ENCODE data around the gene STT3A. TPM values are rescaled to one million over a fixed set of nuclear protein-coding genes. Genes with fewer than 3 reads are reported as not detected.

STT3A gene
- total and polyA plus RNA-seq, 12 donors: 28.4 to 208 (median 115) TPM

DNA sequence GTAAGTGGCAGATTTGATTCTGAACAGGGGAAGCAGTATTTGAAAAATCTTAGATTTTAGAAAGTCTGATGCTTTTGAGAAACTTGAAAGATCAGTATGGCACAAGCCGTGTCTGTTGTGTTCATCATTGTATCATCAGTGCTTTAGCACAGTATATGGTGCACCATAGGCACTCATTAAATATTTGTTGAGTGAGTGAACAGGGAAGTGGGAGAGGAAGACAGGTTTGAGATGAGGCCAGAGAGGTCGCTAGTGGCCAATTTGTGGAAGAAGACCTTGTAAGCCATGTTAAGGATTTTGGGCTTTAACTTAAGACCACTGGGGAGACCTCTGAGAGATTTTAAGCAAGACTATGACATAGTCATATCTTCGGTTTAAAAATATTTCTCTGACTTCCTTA lies 45.2 kb downstream of the STT3A start:
- H3K27ac ChIP-seq: no peak overlapping the region
- TF ChIP-seq, protein P1, sequence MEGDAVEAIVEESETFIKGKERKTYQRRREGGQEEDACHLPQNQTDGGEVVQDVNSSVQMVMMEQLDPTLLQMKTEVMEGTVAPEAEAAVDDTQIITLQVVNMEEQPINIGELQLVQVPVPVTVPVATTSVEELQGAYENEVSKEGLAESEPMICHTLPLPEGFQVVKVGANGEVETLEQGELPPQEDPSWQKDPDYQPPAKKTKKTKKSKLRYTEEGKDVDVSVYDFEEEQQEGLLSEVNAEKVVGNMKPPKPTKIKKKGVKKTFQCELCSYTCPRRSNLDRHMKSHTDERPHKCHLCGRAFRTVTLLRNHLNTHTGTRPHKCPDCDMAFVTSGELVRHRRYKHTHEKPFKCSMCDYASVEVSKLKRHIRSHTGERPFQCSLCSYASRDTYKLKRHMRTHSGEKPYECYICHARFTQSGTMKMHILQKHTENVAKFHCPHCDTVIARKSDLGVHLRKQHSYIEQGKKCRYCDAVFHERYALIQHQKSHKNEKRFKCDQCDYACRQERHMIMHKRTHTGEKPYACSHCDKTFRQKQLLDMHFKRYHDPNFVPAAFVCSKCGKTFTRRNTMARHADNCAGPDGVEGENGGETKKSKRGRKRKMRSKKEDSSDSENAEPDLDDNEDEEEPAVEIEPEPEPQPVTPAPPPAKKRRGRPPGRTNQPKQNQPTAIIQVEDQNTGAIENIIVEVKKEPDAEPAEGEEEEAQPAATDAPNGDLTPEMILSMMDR (IDR thresholded peaks at IDR 0.05): no peak
- no peak for TF ChIP-seq POLR2A (IDR thresholded peaks at IDR 0.05)
- no peaks in the 10 kb centered on the region for H3K4me1 ChIP-seq (replicated peaks in 1 of 2)
- H3K4me3 ChIP-seq: no peak overlapping the region
- intact Hi-C loops (cut with DNase I): no loop called here
- no peaks in the 10 kb centered on the region for H3K36me3 ChIP-seq (replicated peaks in 1 of 2)
- H3K9me3 ChIP-seq (replicated peaks in 1 of 3): no peaks in the 10 kb centered on the region
- 88 to 92% (median 90%) methylated on average over 3 of the region's 3 CpGs for WGBS, 4 donors
- no peaks in the 10 kb centered on the region for H3K27me3 ChIP-seq
- no peak for DNase-seq

DNA sequence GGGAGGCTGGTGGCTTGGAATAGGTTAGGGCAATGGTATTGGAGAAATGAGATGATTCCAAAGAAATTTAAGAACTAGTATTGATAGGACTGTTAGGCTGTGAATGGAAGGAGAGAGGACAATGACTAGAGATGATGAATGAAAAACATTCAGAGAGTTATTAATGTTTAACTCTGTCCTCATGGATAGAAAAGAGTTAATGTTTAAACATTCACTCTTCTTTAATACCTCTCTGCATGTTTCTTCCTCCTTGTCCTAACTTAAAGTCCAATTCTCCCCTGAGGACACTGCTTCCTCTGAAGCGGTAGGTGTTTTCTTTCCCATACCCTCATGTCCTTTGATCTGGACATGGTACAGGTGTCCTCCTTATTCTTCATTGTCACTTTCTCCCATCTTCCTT lies 45.7 kb downstream of the STT3A start:
- no peak overlapping the region for H3K27ac ChIP-seq
- H3K9me3 ChIP-seq (replicated peaks in 1 of 3): no peaks in the 10 kb centered on the region
- TF ChIP-seq, protein P1 (IDR thresholded peaks at IDR 0.05): no peak
- no peak for TF ChIP-seq POLR2A (IDR thresholded peaks at IDR 0.05)
- no peaks in the 10 kb centered on the region for H3K4me1 ChIP-seq (replicated peaks in 1 of 2)
- no peaks in the 10 kb centered on the region for H3K27me3 ChIP-seq
- 95 to 100% (median 98%) methylated on average over 1 of the region's 1 CpG for WGBS, 4 donors
- H3K4me3 ChIP-seq: no peak overlapping the region
- H3K36me3 ChIP-seq (replicated peaks in 1 of 2): no peaks in the 10 kb centered on the region
- no peak for DNase-seq
- intact Hi-C loops (cut with DNase I): no loop called here

DNA sequence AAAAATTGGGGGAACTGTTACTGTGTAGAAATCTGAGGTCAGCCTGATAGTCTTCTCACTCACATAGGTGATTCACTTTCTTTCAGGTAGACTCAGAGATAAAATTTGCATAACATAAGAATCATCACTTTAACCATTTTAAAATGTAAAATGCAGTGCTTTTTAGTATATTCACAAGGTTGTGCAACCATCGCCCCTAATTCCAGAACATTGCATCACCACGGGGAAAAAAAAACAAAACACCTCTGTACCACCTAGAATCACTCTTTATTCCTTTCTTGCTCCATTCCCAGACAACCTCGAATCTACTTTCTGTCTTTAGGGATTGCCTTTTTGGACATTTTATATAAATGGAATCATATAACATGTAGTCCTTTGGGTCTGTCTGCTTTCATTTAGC lies 53.2 kb downstream of the STT3A start:
- WGBS, 4 donors: 96 to 99% (median 98%) methylated on average over 3 of the region's 3 CpGs
- TF ChIP-seq, protein P1 (IDR thresholded peaks at IDR 0.05): no peak
- no peak for TF ChIP-seq POLR2A (IDR thresholded peaks at IDR 0.05)
- Histone ChIP-seq H3K9me3 (replicated peaks in 1 of 3) (no peaks in the 10 kb centered on the region), H3K27ac (no peak overlapping the region), H3K27me3 (no peaks in the 10 kb centered on the region), H3K4me1 (replicated peaks in 1 of 2) (no peaks in the 10 kb centered on the region), H3K4me3 (no peak overlapping the region), H3K36me3 (replicated peaks in 1 of 2) (no peaks in the 10 kb centered on the region)
- intact Hi-C loops (cut with DNase I): no loop called here
- no peak for DNase-seq

DNA sequence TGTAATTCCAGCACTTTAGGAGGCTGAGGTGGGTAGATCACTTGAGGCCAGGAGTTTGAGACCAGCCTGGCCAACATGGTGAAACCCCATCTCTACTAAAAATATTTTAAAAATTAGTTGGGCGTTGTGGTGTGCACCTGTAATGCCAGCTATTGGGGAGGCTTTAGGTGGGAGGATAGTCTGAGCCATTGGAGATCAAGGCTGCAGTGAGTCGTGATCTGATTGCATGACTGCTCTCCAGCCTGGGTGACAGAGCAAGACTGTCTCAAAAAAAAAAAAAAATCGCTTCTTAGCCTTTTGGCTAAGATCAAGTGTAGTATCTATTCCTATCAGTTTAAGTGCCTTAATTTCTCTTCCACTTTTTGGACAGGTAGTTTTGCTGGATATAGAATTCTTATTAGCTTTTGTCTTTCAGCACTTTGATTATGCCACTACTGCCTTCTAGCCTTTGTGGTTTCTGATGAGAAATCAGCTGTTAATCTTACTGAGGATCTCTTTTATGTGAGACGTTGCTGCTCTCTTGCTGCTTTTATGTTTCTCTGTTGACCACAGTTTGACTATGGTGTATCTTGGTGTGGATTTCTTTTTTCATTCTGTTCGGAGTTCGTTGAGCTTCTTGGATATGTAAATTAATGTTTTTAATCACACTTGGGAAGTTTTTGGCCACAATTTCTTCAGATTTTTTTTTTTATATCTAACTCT lies 57.0 kb downstream of the STT3A start:
- no peaks in the 10 kb centered on the region for H3K9me3 ChIP-seq (replicated peaks in 1 of 3)
- intact Hi-C loops (cut with DNase I): no loop called here
- no peaks in the 10 kb centered on the region for H3K4me1 ChIP-seq (replicated peaks in 1 of 2)
- no peaks in the 10 kb centered on the region for H3K36me3 ChIP-seq (replicated peaks in 1 of 2)
- no peaks in the 10 kb centered on the region for H3K27me3 ChIP-seq
- H3K27ac ChIP-seq: no peak overlapping the region
- DNase-seq: no peak
- H3K4me3 ChIP-seq: no peak overlapping the region
- TF ChIP-seq, protein P1 (IDR thresholded peaks at IDR 0.05): no peak
- TF ChIP-seq POLR2A (IDR thresholded peaks at IDR 0.05): no peak
- WGBS, 4 donors: 93% methylated on average over 6 of the region's 6 CpGs

All from adrenal gland (tissue), 12 donors.